Central memory CD4-positive, alpha-beta T cell (primary cell): ENCODE measurements around the gene ST7L.
A peak's percentile ranks its signal among the peaks of the same experiment; 100 is the strongest.
"Not testable (repeated sequence)": the region's sequence is repeated elsewhere in the genome, so short reads cannot be mapped to it uniquely, and the experiment has no call there.

Experiments
- DNase-seq: peaks from one replicate; pipeline ENCODE4 v3.0.0; 2022
- total RNA-seq, 3 experiments: gene quantifications; one replicate each; lab custom pipeline; 2026; lab: John Stamatoyannopoulos, UW

The ST7L gene, protein sequence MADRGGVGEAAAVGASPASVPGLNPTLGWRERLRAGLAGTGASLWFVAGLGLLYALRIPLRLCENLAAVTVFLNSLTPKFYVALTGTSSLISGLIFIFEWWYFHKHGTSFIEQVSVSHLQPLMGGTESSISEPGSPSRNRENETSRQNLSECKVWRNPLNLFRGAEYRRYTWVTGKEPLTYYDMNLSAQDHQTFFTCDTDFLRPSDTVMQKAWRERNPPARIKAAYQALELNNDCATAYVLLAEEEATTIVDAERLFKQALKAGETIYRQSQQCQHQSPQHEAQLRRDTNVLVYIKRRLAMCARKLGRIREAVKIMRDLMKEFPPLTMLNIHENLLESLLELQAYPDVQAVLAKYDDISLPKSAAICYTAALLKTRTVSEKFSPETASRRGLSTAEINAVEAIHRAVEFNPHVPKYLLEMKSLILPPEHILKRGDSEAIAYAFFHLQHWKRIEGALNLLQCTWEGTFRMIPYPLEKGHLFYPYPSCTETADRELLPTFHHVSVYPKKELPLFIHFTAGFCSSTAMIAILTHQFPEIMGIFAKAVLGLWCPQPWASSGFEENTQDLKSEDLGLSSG
- total RNA-seq, result 9.8 to 65.8 (median 17.8) reads per million in 3 experiments

DNA sequence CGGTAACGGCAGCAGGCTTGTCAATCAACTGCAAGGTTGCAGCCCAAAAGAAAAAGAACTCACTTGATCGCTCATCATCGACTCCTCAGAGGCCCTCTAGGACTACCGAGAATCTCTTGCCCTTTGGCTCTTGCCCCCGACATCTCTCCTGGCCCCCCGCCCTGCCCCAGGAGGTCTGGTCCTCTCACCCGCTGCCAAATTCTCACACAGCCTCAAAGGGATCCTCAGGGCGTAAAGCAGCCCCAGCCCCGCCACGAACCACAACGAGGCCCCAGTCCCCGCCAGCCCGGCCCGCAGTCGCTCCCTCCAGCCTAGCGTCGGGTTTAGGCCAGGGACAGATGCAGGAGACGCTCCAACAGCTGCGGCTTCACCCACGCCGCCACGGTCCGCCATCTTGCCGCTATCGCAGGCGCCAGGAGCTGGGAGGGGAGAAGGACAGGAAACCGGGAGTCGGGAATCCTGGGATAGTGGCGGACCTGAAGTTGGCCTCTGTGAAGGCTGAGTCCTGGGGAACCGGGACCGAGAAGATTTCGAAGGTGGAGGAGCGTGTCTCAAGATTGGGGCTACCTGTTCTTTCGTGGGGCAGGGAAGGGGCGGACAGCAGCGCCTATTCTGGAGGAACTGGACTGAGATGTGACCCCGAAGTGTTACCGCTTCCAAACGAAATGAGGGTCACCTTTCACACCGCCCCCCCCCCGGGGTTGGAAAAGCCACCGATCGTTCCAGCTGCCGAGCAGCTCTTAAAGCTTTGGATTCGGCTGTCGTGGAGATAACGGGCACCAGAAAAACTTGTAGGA is at the start of gene ST7L:
TSS of gene ST7L (minus strand) at position 421 of the 797 bp plus-strand sequence. CDS start at position 393, 28 bp downstream.
- peak; percentile 60 for DNase-seq

DNA sequence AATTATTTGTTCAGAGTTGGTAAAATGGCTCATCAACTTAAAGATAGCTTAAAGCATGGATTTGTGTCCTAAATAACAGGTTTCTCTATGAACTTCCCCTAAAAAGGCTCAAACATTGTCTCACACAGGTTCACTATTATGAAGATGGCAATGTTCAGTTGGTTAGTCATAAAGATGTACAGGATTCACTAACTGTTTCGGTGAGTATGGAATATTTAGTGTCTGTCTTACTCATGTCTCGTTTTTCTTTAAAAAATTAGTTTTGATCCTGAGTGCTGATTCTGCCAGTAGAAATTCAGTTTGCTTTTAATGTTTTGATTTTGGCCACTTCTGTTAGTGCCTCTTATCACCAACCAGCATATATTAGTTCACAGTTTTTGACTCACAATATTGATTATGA is 48.0 kb upstream of the ST7L start:
- DNase-seq, result no peak

DNA sequence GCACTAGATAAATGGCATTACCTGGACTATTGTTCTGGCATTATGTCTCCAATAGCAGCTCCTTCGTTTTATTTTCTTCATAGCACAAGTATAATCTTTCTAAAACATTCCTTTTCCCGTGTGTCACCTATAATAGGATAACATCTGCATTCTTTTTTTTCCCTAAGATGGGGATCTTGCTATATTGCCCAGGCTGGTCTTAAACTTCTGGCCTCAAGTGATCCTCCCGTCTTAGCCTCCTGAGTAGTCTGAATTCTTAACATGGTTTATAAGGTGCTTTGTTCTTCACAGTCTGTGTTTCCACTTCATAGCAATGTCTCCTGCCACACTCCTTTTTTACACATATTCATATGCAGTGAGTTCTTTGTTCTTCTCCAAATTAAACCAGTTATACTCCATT is 46.9 kb upstream of the ST7L start:
- no peak for DNase-seq

DNA sequence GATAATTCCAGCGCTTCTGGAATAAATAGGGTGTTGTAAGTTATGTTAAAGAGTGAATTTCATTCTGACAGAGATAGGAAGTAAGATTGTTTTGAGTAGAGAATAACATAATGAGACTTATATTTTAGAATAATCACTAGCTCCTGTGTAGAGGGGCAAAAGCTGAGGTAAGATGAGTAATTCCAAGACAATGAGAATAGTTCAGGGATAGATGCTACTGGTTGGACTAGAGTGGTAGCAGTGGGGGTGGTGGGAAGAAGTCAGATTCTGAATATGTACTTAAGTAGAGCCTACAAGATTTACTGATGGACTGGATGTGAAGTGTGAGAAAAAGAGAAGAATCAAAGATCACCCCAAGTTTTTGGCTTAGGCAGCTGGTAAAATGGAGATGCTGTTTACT is 32.3 kb upstream of the ST7L start:
- DNase-seq, result no peak

DNA sequence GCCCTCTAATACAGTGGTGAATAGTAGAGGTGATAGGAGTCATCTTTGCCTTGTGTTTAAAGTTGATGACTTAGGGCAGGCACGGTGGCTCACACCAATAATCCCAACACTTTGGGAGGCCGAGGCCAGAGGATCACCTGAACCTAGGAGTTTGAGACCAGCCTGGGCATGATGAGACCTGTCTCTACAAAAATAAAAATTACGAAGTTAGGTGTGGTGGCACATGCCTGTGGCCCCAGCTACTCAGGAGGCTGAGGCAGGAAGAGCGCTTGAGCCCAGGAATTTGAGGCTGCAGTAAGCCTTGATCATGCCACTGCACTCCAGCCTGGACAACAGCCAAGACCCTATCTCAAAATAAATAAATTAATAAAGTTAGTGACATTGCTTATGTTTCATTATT is 27.3 kb upstream of the ST7L start:
- DNase-seq, result no peak

DNA sequence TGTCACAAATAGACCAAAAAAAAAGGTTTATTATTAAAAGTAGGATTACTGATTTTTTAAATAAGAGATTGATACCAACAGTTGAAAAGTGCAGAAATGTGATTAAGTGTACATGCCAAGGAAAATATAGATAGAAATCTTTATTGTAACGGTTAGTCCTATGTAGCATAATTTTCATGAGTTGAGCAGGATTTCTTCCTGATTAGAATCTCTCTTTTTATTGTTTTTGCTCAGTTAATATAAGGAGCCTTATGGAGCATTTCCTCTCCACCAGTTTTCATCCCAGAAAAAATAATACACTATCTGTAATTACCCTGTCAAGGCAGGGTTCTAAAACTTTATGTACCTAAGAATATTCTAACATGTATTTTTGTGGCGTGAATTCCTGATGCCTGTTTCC is 24.1 kb upstream of the ST7L start:
- no peak for DNase-seq

DNA sequence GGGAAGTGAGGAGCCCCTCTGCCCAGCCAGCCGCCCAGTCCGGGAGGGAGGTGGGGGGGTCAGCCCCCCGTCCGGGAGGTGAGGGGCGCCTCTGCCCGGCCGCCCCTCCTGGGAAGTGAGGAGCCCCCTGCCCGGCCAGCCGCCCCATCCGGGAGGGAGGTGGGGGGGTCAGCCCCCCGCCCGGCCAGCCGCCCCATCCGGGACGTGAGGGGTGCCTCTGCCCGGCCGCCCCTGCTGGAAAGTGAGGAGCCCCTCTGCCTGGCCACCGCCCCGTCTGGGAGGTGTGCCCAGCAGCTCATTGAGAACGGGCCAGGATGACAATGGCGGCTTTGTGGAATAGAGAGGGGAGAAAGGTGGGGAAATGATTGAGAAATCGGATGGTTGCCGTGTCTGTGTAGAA is 21.5 kb upstream of the ST7L start:
- DNase-seq, result not testable (repeated sequence)

DNA sequence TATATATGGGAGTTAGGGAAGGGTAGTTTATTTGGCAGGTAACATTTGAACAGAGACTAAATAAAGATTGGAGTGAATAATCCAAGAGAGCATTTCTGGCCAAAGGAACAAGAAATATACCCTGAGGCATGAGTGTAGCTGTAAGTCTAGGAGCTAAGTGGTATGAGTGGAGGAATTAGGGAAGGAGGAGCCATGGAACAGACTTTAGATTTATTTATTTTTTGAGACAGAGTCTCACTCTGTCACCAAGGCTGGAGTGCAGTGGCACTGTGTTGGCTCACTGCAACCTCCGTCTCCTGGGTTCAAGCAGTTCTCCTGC is 19.1 kb upstream of the ST7L start:
- no peak for DNase-seq

DNA sequence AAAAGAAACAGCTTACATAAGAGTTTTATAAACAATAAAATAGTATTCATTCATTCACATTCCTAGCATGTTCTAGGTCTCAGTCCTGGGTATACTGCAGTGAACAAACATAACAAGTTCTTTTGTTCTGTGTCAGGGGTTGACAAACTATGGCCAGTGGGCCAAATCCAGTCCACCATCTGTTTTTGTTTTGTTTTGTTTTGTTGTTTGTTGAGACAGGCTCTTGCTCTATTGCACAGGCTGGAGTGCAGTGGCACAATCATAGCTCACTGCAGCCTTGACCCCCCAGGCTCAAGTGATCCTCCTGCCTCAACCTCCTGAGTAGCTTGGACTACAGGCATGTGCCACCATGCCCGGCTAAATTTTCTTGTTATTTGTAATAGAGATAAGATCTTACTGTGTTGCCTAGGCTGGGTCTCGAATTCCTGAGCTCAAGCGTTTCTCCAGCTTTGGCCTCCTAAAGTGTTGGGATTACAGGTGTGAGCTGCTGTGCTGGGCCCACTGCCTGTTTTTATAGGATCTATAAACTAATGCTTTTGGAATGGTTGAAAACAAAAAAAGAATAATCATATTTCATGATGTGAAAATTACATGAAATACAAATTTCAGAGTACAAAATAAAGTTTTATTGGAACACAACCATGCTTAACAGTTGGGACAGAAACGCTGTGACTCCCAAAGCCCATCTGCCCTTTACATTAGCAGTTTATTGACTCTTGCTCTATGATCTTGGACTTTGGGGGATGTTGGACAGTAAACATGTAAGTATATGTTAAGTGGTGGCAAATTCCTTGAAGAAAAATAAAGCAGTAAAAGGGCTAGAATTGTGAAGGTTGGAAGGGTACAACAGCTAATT is 18.5 kb upstream of the ST7L start:
- DNase-seq, result no peak

DNA sequence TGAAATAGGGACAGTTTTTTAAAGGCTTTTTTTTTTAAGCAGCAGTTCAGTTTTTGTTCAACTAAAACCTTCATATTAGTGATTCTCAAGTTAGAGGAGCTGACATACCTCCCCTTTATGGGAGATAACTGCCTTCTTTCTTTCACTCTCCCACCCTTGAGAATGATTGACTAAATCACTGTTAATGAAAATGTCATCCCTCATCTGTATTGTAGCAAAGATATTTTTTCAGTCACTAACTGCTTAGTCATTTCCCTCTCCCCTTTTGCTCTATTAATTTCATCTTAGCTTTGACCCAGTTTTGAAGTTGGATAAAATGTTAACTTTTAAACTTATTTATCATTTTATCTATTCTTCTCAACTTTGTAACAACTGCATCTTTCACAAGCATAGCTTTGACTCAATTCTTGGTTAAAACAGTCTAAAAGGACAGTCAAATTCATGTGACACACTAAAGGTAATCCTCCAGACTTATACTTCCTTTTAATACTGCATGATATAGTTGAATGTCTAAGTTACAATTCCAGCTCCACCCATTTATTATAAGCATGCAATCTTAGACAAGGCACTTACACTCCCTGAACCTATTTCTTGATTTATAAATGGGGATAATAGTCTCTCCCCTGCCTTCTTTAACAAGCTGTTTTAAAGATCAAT is 17.8 kb upstream of the ST7L start:
- no peak for DNase-seq

DNA sequence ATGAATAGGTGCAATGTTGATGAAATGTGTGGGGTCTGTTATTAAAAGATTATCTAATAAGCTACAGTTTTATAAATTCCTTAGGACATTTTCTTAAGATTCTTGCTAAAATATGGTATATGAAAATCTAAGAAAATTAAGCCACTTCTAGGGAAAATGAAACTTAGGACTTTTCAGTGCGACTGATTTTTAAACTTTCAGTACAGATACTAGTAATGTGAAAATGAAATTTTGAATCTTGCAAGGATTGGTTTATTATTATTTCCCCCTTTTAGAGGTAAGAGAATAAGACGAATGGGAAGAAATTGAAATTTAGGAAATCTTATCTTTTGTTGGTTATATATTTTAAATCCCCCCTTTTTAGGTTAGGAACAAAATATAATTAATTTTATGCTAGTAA is 17.1 kb upstream of the ST7L start:
- no peak for DNase-seq

DNA sequence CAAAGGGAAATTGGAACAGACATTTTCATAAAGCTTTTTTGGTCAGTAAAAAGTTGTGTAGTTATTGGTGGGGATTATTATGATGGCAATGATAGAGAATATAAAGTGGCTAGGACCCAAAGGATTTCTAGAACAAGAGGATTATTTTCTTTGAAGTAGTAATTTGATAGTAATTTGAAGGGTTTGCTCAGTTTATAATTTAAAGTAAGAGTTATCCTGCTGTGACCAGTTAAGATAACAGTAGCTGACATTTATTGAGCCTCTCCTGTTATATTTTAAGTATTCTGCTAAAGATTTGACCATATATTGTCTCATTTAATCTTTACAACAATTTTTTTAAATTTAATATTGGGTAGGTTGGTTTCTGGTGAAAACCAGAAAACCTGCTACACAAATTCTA is 15.4 kb upstream of the ST7L start:
- DNase-seq, result no peak

DNA sequence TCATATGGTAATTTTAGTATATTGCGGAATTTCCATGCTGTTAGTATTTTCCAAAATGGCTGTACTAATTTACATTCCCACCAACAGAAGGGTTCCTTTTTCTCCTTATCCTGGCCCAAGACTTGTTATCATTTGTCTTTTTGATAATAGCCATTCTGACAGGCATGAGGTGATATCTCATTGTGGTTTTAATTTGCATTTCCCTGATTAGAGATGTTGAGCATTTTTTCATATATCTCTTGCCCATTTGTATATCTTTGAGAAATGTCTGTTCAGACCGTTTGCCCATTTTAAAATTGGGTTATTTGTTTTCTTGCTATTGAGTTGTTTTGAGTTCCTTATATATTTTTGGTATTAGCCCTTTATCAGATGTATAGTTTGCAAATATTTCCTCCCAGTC is 14.7 kb upstream of the ST7L start:
- DNase-seq, result no peak

DNA sequence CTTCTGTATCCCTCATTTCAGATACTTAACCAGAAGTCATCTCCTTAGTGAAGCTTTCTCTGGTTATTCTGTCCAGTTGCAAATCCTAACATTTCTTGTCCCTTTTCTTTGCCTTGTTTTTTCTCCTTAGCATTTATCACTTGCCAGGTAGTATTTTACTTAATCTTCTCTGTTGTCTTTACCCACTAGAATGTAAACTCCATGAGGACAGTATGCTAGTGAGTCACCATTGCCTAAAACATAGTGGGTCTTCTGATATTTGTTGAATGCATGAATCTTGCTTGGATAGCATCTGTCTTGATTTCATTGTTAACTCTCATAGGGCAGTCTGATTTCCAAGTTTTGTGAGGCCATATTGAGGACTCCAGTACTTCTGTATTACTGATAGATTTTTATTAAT is 10.3 kb upstream of the ST7L start:
- no peak for DNase-seq

DNA sequence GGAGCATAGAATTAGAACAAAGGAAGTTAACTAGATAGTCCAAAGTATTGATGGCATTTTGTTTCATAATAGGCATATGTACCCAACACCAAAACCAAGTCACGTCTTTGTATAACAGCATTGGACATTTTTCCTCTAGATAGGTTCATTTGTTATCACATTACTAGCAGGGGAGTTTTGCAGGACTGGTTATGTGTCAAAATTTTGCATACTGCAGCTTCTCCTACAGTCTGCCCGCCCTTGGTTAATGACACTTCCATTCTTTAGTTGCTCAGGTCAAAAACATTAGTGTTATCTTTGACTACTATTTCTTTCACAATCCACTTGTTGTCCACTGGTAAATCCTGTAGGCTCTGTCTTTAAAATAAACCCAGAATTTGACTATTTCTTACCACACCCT is 9.6 kb upstream of the ST7L start:
- no peak for DNase-seq

DNA sequence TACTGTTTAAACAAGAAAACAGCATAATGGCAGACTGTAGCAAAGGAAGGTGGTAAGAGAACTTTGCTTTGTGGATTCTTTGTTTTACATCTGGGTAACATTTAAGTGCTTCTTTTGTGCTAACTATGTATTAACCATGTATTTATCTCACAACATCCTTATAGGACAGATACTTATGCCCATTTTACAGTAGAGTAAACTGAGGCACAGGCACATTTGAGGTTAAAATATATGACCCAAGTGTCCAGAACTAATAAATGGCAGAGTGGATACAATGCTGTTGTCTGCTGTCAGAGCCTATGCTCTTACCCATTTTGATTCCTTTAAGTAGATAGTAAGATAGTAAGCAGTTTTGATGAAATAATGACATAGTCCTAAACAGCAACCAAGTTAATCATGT is 7.9 kb upstream of the ST7L start:
- no peak for DNase-seq

DNA sequence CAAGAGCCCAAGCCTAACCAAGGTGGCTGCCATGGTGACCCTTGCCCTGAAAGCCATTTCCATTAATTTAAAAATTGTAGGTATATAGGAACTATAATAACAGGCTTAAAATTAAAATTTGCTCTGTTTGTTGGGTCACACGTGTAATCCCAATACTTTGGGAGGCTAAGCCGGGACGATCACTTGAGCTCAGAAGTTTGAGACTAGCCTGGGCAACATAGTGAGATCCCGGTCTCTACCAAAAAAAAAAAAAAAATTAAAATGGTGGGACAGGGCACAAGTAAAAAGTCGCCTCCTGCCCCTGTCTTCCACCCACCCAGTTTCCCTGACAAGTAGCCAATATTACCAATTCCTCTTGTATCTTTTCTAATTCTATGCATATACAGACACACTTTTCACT is 7.3 kb upstream of the ST7L start:
- no peak for DNase-seq

DNA sequence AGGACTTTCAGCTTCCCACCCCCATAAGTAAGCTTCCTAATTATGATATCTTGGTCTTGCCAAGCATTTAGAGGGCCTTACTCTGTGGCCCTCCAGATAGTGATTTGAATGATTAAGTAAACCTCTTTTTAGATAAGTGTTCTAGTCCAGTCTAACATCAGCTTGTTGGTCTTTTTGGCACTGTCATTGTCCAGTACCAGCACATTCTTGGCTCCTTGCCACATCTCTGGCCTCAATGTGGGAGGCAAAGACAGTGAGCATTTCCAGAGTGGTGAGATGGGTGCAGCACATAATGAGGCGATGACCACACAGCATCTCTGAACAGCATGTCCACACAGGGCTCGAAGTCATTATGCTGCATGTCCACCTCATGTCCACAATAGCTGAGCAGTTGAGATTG is 6.8 kb upstream of the ST7L start:
- no peak for DNase-seq

DNA sequence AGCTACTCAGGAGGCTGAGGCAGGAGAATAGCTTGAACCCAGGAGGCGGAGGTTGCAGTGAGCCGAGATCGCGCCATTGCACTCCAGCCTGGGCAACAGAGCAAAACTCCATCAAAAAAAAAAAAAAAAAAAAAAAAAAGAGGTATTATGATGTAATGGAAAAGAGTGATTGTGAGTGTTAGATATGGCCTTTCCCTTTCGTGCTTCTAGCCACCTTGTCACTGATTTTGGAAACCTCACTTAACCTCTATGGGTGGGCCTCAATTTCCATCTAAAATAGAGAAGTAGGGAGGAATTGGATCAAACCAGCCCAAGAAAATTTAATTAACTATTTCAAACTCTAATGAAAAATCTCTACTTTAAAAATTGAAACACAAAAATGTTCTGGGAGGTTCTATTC is 5.6 kb upstream of the ST7L start:
- DNase-seq, result not testable (repeated sequence)

DNA sequence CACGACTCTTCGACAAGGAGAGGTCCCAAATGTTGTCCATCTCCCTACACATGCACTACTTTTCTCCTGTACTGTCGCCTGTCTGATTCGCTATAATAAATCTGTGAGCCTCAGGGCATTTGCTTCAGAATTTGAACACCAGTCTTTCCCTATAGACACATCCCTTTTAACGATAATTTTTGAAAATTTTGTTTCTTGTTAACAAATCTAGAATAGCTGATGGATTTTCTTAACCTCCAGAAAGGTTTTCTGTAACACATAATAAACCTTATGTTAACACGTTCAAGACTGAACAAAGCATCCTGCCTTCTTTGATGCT is 1.4 kb upstream of the ST7L start:
- DNase-seq, result no peak

DNA sequence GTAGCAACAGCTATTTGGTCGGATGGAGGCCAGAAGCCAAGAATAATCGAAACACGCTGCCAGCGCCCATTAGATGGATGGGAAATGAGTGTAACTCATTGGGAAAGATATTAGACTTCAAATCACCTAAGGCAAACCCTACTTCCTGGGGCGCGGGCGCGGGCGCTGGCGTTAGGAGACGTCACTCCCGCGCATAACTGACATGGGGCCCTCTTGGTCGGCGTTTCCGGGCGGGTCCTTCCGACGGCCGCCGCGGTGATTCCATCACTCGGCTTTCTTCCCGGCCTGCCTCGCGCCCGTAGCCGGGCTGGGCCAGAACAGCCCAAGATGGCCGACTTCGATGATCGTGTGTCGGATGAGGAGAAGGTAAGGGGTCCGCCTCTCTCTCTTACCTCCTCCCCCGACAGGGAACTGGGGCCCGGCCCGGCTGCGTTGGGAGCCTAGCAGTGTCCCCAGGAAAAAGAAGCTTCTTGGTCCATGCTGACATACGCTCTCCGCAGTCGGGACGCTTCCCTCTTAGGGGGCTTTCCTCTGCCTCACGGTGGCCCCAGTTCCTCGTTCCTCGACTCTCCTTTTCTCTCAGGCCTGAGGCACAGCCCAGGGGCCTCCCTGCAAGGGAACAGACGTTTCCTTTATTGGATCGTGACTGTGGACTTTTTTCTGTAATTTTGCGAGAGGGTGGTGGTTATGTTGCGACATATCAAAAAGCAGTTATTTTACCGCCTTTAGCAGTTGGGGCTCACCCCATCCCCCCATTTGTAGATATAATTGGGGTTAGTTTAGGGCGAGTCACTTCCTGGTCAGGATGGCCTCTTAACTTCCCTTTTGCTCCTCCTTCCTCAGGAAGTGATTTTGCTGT is 806 bp upstream of the ST7L start, which contains the start of gene CAPZA1:
TSS of gene CAPZA1 (plus strand) at position 315 of the 859 bp plus-strand sequence. CDS start at position 328, 13 bp downstream.
- DNase-seq, result peak; percentile 94
